Trophoblast cell (in vitro differentiated cells and primary cell): ENCODE measurements around the gene TK2.
"Not testable (repeated sequence)": the region's sequence is repeated elsewhere in the genome, so short reads cannot be mapped to it uniquely, and the experiment has no call there.

Experiments used
- DNase-seq, 2 donors: peaks; one replicate each; pipeline ENCODE4 v3.0.0-alpha.2; 2016
- H2AFZ ChIP-seq: 2 replicates; pipeline ENCODE4 v1.6.1; 2013; ENCODE audit warnings: low read length, moderate library complexity, mild to moderate bottlenecking; ENCODE audit not compliant: insufficient read depth, poor library complexity
- H2AK5ac ChIP-seq: 2 replicates; pipeline ENCODE4 v1.6.1; 2013; ENCODE audit warnings: mild to moderate bottlenecking, low read length
- H2BK120ac ChIP-seq: 2 replicates; pipeline ENCODE4 v1.6.1; 2013; ENCODE audit warnings: low read length, mild to moderate bottlenecking, moderate library complexity; ENCODE audit not compliant: insufficient read depth, poor library complexity
- H2BK12ac ChIP-seq: 2 replicates; pipeline ENCODE4 v1.6.1; 2013; ENCODE audit warnings: mild to moderate bottlenecking, low read length, moderate library complexity
- H2BK5ac ChIP-seq: 2 replicates; pipeline ENCODE4 v1.6.1; 2013; ENCODE audit warnings: low read length, low read depth, moderate library complexity, mild to moderate bottlenecking; ENCODE audit not compliant: poor library complexity
- H3K14ac ChIP-seq: 2 replicates; pipeline ENCODE4 v1.6.1; 2013; ENCODE audit warnings: mild to moderate bottlenecking, low read length
- H3K18ac ChIP-seq: 2 replicates; pipeline ENCODE4 v1.6.1; 2013; ENCODE audit warnings: mild to moderate bottlenecking, low read length
- H3K23ac ChIP-seq: 2 replicates; pipeline ENCODE4 v1.6.1; 2013; ENCODE audit warnings: low read length
- H3K27ac ChIP-seq: 2 replicates; pipeline ENCODE4 v1.5.1; 2013; ENCODE audit warnings: low read depth, mild to moderate bottlenecking, inconsistent platforms, low read length, moderate library complexity
- H3K27me3 ChIP-seq: 2 replicates; pipeline ENCODE4 v1.6.1; 2013; ENCODE audit warnings: inconsistent platforms, mild to moderate bottlenecking, low read length, moderate library complexity; ENCODE audit not compliant: insufficient read depth
- H3K36me3 ChIP-seq, 2 experiments: 1 replicate in 1 of 2; 2 replicates in 1 of 2; pipeline ENCODE4 v1.6.1; 2013; ENCODE audit warnings: low read length in 2 of 2, mild to moderate bottlenecking in 2 of 2, moderate library complexity in 1 of 2; ENCODE audit not compliant: insufficient read depth in 2 of 2, control insufficient read depth in 1 of 2
- H3K4ac ChIP-seq: 2 replicates; pipeline ENCODE4 v1.6.1; 2013; ENCODE audit warnings: low read depth, mild to moderate bottlenecking, low read length, moderate library complexity
- H3K4me1 ChIP-seq, 2 experiments: 1 replicate in 1 of 2; 2 replicates in 1 of 2; pipeline ENCODE4 v1.6.1; 2013; ENCODE audit warnings: low read length in 2 of 2, mild to moderate bottlenecking in 2 of 2, moderate library complexity in 1 of 2; ENCODE audit not compliant: insufficient read depth in 2 of 2, control insufficient read depth in 1 of 2
- H3K4me2 ChIP-seq: 2 replicates; pipeline ENCODE4 v1.6.1; 2013; ENCODE audit warnings: inconsistent platforms, mild to moderate bottlenecking, low read length, moderate library complexity
- H3K4me3 ChIP-seq: 2 replicates; pipeline ENCODE4 v1.5.1; 2013; ENCODE audit warnings: mild to moderate bottlenecking, low read depth, low read length, inconsistent platforms
- H3K79me1 ChIP-seq: one replicate; pipeline ENCODE4 v1.6.1; 2013; ENCODE audit warnings: low read length
- H3K79me2 ChIP-seq: 2 replicates; pipeline ENCODE4 v1.6.1; 2013; ENCODE audit warnings: low read length, mild to moderate bottlenecking; ENCODE audit not compliant: control insufficient read depth, insufficient read depth, poor library complexity
- H3K9ac ChIP-seq: 2 replicates; pipeline ENCODE4 v1.6.1; 2013; ENCODE audit warnings: mild to moderate bottlenecking, low read length
- H3K9me3 ChIP-seq: 2 replicates; pipeline ENCODE4 v1.6.1; 2013; ENCODE audit warnings: low read depth, mild to moderate bottlenecking, control low read depth, inconsistent platforms, low read length; ENCODE audit not compliant: insufficient read depth
- H4K12ac ChIP-seq: 2 replicates; pipeline ENCODE4 v1.6.1; 2013; ENCODE audit warnings: low read depth, mild to moderate bottlenecking, low read length, moderate library complexity
- H4K8ac ChIP-seq: 2 replicates; pipeline ENCODE4 v1.6.1; 2013; ENCODE audit warnings: low read depth, mild to moderate bottlenecking, low read length, moderate library complexity
- H4K91ac ChIP-seq: one replicate; pipeline ENCODE4 v1.6.1; 2013; ENCODE audit warnings: low read depth, mild to moderate bottlenecking, low read length, moderate library complexity
- WGBS: extraction: QIAGEN DNeasy Blood & Tissue Kit; methylation state at CpG from one replicate; pipeline ENCODE4 v1.1.7; 2013; ENCODE audit warnings: missing lambda C conversion rate; ENCODE audit not compliant: insufficient read length, insufficient coverage; ENCODE audit errors: extremely low coverage; 5-methylcytosine and 5-hydroxymethylcytosine counted together

The TK2 gene

GRCh38 chr16:66466636-66467035 lies 83.3 kb downstream of the TK2 start:
- H3K4me2 ChIP-seq, H2BK5ac ChIP-seq, H3K14ac ChIP-seq, H3K79me2 ChIP-seq, H2AK5ac ChIP-seq, H3K36me3 ChIP-seq, H2BK12ac ChIP-seq, H3K4me1 ChIP-seq, H3K27me3 ChIP-seq, H3K27ac ChIP-seq, H4K8ac ChIP-seq, H3K79me1 ChIP-seq, H3K9ac ChIP-seq, H3K18ac ChIP-seq, H3K23ac ChIP-seq, H2AFZ ChIP-seq, H3K9me3 ChIP-seq, H3K4ac ChIP-seq, H4K12ac ChIP-seq, H4K91ac ChIP-seq, H2BK120ac ChIP-seq, H3K4me3 ChIP-seq: not testable (repeated sequence)
- WGBS = no CpG with 5 or more reads among the region's 6 CpGs
- DNase-seq = peak; percentile 73 to 81

DNA sequence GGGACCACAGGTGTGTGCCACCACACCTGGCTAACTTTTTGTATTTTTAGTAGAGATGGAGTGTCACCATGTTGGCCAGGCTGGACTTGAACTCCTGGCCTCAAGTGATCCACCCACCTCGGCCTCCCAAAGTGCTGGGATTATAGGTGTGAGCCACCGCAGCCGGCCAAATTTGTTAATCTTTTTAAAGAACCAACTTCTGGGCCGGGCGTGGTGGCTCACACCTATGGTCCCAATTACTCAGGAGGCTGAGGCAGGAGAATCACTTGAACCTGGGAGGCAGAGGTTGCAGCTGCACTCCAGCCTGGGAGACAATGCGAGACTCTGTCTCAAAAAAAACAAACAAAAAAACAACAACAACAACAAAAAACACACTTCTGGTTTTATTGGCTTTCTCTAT lies 84.0 kb downstream of the TK2 start:
- H3K4me3 ChIP-seq, H2BK12ac ChIP-seq: not testable (repeated sequence)
- no CpG with 5 or more reads among the region's 6 CpGs for WGBS

GRCh38 chr16:66462912-66463311 lies 87.0 kb downstream of the TK2 start:
- Histone ChIP-seq H4K8ac (no peak overlapping the region), H3K9ac (no peak overlapping the region), H3K27me3 (no peaks in the 10 kb centered on the region), H3K27ac (no peak overlapping the region), H3K36me3 (no peaks in the 10 kb centered on the region), H2AFZ (no peak overlapping the region), H3K4me1 (peaks cover 0 to 3% of the 10 kb centered on the region in 2 experiments), H4K91ac (no peak overlapping the region), H3K79me2 (no peaks in the 10 kb centered on the region), H2BK120ac (no peak overlapping the region), H3K18ac (no peak overlapping the region), H3K14ac (no peak overlapping the region), H3K4ac (no peak overlapping the region), H4K12ac (no peak overlapping the region), H2AK5ac (no peak overlapping the region), H3K9me3 (no peaks in the 10 kb centered on the region), H2BK5ac (no peak overlapping the region), H3K4me3 (no peak overlapping the region), H3K4me2 (no peak overlapping the region), H2BK12ac (no peak overlapping the region), H3K79me1 (no peaks in the 10 kb centered on the region), H3K23ac (no peak overlapping the region)
- no CpG with 5 or more reads among the region's 1 CpG for WGBS
- no peak for DNase-seq

More for the DNA sequence above, 84.0 kb downstream of the TK2 start:
- not testable (repeated sequence) for H3K4me2 ChIP-seq, H3K36me3 ChIP-seq, H2AFZ ChIP-seq, H2BK120ac ChIP-seq, H3K27ac ChIP-seq, H3K18ac ChIP-seq, H3K27me3 ChIP-seq, H3K9ac ChIP-seq, H4K12ac ChIP-seq, H3K9me3 ChIP-seq, H3K4ac ChIP-seq, H3K4me1 ChIP-seq, H3K14ac ChIP-seq, H4K8ac ChIP-seq, H3K23ac ChIP-seq, H3K79me2 ChIP-seq, DNase-seq, H2AK5ac ChIP-seq, H2BK5ac ChIP-seq, H4K91ac ChIP-seq, H3K79me1 ChIP-seq

- Histone ChIP-seq H3K27ac (no peak overlapping the region), H3K4me3 (no peak overlapping the region)
Observed at GRCh38 chr16:66460703-66461102, 89.2 kb downstream of the TK2 start.

More at GRCh38 chr16:66460703-66461102, 89.2 kb downstream of the TK2 start:
- Histone ChIP-seq H3K27me3 (no peaks in the 10 kb centered on the region), H4K91ac (no peak overlapping the region), H3K79me2 (no peaks in the 10 kb centered on the region), H2BK5ac (no peak overlapping the region), H2AK5ac (no peak overlapping the region), H3K9ac (no peak overlapping the region), H3K18ac (no peak overlapping the region), H3K4me1 (peaks cover 0 to 3% of the 10 kb centered on the region in 2 experiments), H3K4me2 (no peak overlapping the region), H3K23ac (no peak overlapping the region), H3K4ac (no peak overlapping the region), H2BK120ac (no peak overlapping the region), H2BK12ac (no peak overlapping the region), H4K12ac (no peak overlapping the region), H3K36me3 (no peaks in the 10 kb centered on the region), H3K14ac (no peak overlapping the region), H3K79me1 (no peaks in the 10 kb centered on the region), H2AFZ (no peak overlapping the region), H4K8ac (no peak overlapping the region), H3K9me3 (no peaks in the 10 kb centered on the region)
- WGBS = no CpG with 5 or more reads among the region's 1 CpG
- DNase-seq = no peak
